ENCODE data around the gene RPL35.

GRCh38 chr9:124809211-124809610 lies 52.5 kb downstream of the RPL35 start:
- TF ChIP-seq CTCF (IDR thresholded peaks at IDR 0.05) (no peak), POLR2AphosphoS5 (IDR thresholded peaks at IDR 0.05; ENCODE audit: insufficient read depth in 1 of 2, low read depth in 1 of 2) (no peak)

Measured in vagina (tissue), 2 donors.